ENCODE results near the gene ENTPD3.
A peak's percentile ranks its signal among the peaks of the same experiment; 100 is the strongest.

Gene ENTPD3, protein sequence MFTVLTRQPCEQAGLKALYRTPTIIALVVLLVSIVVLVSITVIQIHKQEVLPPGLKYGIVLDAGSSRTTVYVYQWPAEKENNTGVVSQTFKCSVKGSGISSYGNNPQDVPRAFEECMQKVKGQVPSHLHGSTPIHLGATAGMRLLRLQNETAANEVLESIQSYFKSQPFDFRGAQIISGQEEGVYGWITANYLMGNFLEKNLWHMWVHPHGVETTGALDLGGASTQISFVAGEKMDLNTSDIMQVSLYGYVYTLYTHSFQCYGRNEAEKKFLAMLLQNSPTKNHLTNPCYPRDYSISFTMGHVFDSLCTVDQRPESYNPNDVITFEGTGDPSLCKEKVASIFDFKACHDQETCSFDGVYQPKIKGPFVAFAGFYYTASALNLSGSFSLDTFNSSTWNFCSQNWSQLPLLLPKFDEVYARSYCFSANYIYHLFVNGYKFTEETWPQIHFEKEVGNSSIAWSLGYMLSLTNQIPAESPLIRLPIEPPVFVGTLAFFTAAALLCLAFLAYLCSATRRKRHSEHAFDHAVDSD

DNA sequence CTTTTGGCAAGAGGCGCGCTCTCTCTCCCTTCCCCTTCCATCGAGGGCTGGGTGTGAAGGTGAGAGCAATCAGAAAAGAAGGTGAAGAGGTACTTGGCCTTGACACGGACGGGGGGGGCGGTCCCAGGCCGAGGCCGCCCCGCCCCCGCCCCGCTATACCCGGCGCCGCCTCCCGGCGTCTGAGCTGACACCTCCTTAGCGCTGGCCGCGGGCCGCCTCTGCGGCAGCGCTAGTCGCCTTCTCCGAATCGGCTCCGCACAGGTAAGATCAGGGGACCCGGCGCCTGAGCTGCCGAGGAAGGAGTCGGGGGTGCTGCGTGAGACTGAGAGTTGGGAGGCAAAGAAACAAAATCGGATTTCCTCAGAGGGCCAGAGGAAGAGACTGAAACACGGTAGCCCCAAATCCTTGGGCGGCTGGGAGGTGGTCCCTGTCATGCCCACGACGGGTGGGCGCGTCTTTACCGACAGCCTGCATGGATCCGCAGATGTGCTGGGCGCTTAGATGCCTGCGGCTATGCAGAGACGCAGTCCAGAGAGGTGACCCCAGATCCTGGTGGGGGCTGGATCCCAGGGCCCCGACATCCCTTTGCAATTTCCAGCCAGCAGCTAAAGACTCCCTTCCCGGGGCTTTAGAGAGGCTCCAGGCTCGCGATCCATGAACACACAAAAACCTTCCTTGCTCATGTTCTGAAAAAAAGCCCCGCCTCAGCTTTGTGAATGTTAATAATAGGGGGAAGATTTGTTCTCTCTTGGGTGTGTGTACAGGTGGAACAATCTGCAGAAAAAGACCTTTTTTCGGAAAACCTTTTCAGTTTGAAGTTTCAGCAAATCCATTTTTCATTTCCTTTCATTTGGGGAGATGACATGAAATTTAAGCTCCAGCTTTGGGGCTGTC, at the start of gene ENTPD3:
TSS of gene ENTPD3 (plus strand) at position 184 of the 894 bp plus-strand sequence. CDS start 874 bp downstream, outside the sequence.
- no peak for FAIRE-seq

DNA sequence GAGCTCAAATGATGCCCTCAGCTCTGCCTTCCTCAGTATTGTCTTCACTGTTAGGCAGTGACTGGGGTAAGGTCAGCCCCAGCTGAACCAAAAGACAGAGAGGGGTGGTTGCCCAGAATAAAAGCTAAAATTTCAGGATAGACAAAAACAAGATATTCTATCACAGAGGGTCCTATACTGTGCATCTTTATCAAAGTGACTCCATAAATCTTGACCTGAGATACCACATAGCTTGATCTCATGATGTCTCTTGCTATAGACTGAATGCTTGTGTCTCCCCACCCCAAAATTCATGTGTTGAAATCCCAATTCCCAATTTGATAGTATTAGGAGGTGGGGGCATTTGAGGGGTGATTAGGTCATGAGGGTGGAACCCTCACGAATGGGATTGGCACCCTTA, 47.1 kb upstream of the ENTPD3 start:
- no peak for FAIRE-seq

DNA sequence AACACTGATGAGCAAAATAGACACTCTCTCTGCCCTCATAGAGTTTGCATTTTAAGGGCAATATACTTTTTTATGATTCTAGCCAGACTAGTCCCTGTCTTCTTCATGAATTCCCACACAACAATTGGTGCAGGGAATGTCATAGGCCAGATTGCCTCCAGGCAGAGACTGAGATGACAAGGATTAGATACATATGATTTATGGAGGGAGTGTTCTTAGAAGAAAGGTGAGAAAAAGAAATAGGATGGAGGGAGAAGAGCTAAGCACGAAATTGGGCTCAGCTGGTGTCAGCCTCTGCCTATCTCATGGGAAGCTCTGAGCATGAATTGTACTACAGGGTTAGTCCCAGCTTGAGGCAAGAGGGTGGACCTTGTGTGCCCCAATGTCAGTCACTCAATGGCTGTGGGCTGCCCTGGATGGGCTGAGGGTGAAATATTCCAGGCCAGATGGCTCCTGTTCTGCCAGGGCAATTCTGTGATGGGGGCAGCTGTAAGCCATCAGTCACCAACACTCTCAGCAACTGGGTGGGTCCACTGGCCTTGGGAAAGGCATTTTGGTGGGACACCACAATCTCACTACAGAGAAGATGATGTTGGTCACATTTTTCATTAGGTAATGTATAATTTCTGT, 46.3 kb upstream of the ENTPD3 start:
- no peak for FAIRE-seq

DNA sequence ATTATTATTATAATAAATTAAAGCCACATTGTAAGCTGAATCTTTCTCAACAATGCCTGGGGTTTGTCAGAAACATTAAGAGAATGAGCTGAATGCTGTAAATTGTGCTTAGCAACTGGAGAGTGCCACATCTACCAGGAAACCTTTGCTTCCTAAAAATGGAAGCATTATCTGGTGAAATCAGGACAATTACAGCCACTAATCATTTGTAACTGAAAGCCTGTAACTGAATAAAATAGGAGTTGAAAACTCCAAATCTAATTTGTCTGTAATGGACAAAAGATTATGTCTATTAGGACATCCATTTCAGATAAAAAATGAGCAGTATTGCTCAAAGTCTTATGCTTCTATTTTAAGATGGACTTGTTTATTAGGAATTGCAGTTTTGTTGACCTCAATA, 45.3 kb upstream of the ENTPD3 start:
- FAIRE-seq: peak; percentile 97

DNA sequence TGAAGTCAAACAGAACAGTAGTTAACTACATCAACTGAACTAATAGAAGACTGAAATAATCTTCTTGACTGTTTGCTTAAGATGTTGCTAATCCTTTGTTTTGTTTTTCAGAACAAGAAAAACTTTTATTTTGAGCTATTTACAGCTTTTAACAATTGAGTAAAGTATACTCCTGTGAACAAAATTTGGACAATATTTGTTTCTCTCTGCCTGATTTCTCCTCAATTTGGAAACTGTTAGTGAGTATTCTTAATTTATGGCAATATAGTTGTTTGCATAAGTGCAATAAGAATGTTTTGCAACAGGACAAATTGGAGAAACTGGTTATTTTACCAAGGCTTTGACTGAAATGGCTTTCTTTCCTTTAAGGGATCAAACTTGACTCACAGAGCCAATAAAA, 36.5 kb upstream of the ENTPD3 start:
- no peak for FAIRE-seq

DNA sequence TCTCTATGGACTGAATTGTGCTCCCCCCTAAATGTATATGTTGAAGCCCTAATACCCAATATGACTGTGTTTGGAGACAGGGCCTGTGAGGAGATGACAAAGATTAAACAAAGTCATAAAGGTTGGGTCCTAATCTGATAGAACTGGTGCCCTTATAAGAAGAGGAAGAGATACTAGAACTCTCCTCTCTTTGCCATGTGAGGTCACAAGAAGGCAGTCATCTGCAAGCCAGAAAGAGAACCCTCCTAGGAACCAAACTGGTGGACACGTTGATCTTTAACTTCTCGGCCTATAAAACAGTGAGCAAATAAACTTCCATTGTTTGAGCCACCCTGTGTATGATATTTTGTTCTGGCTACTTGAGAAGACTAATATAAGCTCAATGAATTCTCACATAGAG, 31.6 kb upstream of the ENTPD3 start:
- FAIRE-seq: no peak

DNA sequence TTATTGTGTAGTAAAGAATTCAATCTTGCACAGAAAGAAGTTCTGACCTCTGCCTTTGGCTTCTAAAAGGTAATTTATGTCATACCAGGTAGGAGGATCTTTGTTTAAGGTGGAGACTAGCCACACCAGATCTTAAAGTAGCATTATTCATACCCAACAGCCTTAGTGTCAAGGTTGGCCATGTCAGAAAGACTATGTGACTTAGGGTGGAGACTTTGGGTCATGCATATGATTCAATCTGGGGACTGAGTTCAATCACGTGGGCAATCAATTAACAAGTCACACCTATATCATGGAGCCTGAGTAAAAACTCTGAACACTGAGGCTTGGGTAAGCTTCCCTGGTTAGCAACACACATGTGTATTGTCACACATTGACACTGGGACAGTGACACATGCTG, 28.5 kb upstream of the ENTPD3 start:
- no peak for FAIRE-seq

DNA sequence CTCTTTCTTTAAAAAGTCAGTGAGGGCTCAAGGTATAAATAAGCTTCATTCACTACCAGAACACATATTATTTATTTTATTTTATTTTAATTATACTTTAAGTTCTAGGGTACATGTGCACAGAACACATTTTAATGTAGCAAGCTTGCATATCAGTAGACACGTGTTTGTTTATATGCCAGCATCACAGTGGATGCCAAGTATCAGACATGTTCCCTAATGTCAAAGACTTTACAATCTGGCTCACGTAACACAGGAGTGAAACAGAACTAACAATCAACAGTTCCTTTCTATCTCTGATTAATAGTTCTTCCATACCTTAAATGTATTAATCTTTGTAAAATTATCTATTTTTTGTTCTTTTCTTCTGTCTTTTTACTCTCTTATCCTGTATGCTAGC, 23.3 kb upstream of the ENTPD3 start:
- no peak for FAIRE-seq

DNA sequence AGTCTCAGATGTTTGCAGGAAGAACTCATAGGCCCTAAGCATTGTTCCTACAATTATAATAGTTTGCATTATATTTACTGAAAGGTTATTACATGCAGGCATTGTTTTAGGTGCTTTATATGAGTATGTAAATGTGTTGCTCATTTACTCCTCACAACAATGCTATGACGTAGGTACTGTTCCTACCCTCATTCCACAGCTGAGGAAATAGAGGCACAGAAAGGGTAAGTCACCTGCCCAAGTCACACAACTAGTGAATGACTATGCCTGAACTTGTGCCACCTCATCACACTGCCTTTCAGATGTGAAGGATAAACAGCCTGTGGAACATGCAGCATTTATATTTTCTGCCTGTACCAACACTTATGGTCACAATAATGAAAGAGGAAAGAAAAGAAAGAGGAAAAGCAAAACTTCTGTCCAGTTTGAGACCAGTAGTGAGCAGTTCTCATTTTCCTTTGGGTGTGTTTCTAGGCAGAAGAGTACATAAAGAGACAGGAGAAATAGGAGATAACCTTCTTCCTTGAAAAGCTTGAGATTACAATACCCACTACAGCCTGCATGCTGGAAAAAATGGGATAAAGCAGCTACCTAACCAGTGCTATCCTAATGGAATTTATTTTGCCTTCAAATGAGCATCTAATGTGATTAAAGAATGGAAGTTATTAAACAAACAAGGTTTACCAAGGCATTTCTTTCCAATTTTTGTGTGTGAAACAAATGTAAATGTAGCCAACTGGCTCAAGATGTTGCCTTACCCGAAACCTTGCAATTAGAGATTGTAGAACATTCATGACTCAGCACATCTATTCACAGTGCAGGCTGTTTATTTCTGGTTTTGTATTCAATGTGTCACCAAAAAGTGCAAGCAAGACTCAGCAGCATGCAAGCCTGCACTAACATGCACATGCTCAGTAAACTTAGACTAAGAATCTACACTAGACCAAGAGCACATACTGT, 20.5 kb upstream of the ENTPD3 start:
- FAIRE-seq: no peak

DNA sequence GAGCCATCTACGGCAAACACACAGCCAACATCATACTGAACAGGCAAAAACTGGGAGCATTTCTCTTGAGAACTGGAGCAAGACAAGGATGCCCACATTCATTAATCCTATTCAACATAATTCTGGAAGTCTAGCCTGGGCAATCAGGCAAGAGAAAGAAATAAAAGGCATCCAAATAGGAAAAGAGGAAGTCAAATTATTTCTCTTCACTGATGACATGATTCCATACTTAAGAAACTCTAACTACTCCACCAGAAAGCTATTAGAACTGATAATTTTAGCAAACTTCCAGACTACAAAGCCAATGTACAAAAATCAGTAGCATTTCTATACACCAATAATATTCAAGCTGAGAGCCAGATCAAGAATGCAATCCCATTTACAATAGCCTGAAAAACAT, 17.3 kb upstream of the ENTPD3 start:
- no peak for FAIRE-seq

DNA sequence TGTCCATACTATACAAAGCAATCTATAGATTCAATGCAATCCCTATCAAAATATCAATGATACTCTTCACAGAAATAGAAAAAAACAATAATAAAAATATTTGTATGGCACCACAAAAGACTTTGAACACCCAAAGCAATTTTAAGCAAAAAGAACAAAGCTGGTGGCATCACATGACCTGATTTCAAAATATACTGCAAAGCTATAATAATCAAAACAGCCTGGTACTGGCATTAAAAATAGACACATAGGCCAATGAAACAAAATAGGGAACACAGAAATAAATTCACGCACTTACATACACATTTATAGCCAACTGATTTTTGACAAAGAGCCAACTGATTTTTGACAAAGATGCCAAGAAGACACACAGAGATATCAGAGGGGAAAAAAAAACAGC, 9.2 kb upstream of the ENTPD3 start:
- no peak for FAIRE-seq

DNA sequence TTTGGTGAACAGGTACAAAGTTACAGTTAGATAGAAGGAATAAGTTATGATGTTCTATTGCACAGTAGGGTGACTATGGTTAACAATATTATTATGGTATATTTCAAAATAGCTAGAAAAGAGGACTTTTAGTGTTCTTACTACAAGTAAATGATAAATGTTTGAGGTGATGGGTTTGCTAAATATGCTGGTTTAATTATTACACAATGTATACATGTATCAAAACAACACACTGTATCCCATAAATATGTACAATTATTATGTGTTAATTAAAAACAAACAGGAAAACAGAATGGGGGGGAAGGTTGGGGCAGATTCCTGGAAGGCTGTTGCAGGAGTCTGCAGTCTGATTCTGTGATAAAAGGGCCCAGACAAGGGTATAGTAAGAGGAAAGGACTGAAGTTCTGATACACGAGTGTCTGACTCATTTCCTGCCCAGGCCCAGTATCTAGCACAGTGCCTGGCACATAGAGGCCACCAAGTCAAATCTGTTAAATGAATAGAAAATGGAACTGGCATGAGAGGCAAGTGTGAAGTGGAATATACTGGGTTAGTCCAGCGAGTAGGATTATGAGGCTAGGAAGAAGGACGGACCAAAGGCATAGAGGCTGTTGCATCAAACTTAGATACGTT, 7.2 kb upstream of the ENTPD3 start:
- no peak for FAIRE-seq

DNA sequence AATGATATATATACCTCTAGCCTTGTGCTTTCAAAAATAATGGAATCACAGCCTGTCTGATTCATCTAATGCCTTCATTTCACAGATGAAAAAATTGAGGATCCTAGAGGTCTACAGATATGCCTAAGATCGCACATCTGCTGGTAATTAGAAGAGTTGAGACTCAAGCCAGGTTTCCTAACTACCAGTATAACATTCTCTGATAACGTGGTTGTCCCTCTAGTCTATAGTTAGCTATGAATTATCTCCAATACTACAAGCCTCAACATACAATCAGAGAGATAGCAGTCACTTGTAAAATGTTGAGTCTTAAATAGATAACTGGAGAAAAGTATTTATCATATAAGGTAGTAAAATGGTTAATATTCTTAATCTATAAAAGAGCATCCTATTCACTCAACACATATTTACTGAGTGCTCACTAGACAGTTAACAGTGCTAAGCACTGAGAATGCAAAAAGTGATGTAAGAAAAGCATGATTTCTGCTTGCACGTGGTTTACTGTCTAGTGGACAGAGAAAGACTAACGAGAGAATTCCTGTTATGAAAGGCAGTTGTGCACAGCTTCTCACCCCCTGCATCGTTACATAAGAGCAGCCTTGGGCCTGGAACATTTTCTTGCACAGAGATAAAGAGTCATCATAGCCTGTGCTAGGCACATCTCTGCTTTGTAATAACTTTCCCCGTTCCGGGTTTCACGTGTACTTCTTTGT, 4.9 kb upstream of the ENTPD3 start:
- FAIRE-seq: peak; percentile 76

DNA sequence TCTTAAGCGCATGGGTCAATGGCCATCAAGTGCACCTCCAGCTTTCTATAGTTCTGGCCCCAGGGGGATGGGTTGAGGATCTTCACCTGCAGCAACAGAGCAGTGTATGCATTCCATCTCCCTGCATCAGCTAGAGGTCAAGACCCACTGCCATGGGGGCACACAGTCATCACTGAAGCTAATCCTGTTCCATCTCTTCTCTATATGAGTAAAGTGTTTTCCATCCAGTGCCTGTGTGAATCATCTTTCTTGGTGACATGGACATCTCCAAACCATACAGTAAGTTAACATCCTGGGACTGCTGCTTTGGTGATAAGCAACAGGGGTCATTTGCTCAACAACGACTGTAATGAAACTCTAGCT, 4.4 kb upstream of the ENTPD3 start:
- no peak for FAIRE-seq

DNA sequence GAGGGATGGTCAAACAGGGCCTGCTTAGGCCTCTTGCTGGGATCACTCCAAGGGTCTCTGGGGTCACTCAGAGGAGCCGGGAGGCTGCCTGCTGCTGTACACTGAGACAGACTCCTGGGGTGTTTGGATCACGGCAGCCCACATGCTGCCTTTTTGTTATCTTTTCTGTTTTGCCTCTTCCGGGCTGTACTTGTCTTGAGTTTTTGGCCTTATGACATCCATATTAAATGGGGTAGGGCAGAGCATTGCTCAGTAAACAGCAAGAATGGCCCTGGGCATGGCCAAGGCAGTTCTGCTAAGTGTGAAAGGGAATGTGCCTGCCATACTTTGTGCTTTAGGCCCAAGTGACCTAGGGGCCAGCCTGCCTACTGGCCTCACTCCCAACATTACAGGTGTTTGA, 771 bp upstream of the ENTPD3 start:
- FAIRE-seq: no peak

DNA sequence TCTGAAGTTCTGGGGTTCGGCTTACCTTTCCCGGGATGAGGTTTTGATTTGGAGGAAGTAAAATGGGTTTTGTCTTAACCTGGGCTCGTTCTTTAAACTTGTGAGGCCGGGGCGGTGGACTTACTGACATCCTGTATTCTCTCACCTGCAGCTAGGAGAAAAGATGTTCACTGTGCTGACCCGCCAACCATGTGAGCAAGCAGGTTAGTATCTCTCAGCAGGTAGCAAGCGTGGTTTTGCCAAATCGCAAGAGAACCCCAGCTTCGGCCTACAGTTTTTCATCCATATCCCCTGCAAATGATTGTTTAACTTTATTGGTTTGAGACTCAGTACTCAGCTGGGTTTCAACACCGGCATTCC, 891 bp downstream of the ENTPD3 start:
- no peak for FAIRE-seq

DNA sequence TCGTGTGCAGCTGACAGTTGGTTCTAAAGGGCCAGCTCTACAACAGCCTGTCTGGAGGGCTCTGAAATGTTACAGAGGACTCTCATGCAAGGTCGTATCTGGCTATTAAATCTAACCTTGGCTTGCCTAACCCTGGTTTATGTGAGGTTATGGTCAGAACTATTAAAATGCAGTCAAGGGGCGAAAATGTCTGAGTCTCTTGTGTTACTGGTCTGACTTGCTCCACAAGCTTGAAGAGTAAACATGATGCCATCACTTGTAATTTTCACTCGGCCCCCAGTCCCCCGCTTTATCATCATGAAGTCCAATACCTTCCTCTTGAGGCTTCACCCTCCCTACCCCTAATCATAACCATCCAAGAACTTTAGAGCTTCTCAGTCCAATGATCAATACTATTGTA, 9.4 kb downstream of the ENTPD3 start:
- no peak for FAIRE-seq

DNA sequence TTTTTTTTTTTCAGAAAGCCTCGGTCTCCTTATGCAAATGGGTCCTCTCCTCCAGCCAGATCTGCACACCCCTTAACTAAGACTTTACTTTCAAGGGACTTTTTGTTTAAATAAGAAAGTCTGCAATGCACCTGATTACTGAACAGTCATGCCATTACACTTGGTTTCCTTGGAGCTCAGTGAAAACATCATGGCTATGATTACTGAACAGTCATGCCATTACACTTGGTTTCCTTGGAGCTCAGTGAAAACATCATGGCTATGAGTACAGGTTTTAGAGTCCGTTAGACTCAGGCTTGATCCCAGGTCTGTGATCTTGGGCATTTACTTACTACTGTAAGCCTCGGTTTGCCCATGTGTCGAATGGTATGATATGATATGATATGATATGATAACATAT, 10.1 kb downstream of the ENTPD3 start:
- no peak for FAIRE-seq

DNA sequence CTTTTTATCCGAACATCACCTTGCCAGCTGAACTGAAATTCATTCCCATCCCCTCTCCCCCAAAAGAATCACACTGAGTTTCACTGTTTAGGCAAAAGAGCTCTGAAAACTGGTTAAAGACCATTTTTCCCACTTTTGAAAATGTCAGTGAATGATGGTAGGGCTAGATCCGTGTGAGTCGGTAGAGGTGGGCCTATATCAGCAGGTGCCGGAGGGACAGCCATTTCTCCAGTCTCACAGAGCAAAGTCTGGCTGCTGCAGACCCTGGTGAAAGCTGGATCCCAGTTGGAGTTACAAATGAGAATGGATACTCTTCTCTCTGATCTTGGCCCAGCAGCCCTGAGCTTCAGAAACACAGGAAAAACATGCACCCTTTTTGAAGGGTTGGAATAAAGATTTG, 10.9 kb downstream of the ENTPD3 start:
- FAIRE-seq: no peak

DNA sequence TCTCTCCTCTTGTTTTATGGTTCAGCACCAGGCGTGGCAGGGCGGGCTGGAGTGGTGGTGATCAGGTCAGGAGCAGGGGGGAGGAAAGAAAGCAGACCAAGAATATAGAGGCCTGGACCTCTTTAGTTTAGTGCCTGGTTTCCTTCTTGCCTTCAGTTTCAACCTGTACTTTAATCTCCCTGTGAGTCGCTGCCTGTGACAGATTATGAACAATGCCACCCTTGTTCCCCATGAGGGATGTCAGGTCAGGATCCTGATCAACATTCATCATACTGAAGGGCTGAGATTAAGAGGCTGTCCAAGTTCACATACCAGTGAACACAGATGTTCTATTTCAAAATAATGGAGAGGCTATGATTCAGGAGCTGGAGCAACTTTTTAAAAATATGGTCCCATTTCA, 11.4 kb downstream of the ENTPD3 start:
- FAIRE-seq: no peak

DNA sequence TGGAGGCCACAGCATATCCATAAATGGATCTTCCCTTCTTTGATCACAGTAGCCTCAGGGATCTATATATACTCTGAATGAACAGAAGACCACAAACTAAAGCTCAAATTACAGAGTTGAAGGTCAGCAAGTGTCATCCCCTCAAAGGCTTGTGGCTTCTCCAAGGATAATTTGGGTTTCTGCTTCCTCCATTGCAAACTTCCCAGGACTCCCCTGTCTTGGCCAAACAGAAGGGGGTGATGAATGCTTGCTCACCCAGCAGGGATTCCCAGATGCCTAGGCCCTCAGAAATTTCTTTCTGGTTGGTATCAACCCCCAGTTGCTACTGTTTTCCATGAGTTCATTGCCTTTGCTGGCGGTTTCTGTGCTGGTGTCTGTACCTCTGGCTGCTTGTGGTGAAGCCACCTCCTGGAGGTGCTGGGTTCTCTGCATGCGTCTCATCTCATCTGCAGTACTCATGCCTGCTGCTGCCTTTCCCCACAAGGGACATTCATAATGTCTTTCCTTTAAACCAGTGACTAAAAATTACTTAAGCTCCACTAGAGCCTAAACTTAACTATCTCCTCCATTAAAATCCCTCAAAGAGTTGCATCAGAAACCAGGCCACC, 17.7 kb downstream of the ENTPD3 start:
- no peak for FAIRE-seq

All from islet of Langerhans (tissue), 1 donor.